Panc1 (cell line): ENCODE results near the gene PRKAA1.

Source experiments
- POLR2AphosphoS5 ChIP-seq: IDR thresholded peaks from 2 replicates; pipeline ENCODE4 v1.6.1; 2012; ENCODE audit warnings: mild to moderate bottlenecking, low read depth, low read length, moderate library complexity
- SIN3A ChIP-seq: IDR thresholded peaks from 2 replicates; pipeline ENCODE4 v1.6.1; 2012; ENCODE audit warnings: low read depth, mild to moderate bottlenecking, low read length, moderate library complexity, borderline replicate concordance; ENCODE audit not compliant: insufficient read depth
- TCF7L2 ChIP-seq: IDR thresholded peaks from 2 replicates; pipeline ENCODE4 v1.6.1; 2011; ENCODE audit warnings: mild to moderate bottlenecking, low read depth, low read length, inconsistent platforms
- TF ChIP-seq, protein P1 (sequence below): fragments of 450-650 bp; IDR thresholded peaks from 2 replicates; pipeline ENCODE4 v1.5.1; 2017; ENCODE audit warnings: mild to moderate bottlenecking
- TF ChIP-seq, protein P2 (sequence below), 2 experiments: IDR thresholded peaks; 2 replicates each; pipeline ENCODE4 v1.6.1; 2011 to 2012; ENCODE audit warnings: low read depth in 2 of 2, control low read depth in 1 of 2, low read length in 1 of 2, mild to moderate bottlenecking in 1 of 2, moderate library complexity in 1 of 2; ENCODE audit not compliant: insufficient read depth in 1 of 2

DNA sequence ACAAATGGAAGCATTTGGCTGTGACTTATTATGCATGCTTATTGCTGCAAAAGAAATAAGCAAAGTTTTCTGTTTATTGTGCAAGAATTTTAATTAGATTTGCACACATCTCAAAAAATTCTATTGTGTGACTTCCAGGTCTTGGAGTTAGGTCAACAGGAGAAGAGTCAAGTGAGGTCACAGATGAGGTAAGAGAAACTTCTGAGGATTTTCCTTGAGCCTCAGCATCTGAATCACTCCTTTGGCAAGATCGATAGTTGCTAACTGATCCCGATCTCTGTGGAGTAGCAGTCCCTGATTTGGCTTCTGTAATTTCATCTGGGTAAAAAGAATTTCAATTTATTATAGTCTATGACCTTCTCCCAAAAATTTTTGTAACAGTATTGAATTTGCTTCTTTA lies 35.5 kb downstream of the PRKAA1 start:
- TF ChIP-seq, protein P1, sequence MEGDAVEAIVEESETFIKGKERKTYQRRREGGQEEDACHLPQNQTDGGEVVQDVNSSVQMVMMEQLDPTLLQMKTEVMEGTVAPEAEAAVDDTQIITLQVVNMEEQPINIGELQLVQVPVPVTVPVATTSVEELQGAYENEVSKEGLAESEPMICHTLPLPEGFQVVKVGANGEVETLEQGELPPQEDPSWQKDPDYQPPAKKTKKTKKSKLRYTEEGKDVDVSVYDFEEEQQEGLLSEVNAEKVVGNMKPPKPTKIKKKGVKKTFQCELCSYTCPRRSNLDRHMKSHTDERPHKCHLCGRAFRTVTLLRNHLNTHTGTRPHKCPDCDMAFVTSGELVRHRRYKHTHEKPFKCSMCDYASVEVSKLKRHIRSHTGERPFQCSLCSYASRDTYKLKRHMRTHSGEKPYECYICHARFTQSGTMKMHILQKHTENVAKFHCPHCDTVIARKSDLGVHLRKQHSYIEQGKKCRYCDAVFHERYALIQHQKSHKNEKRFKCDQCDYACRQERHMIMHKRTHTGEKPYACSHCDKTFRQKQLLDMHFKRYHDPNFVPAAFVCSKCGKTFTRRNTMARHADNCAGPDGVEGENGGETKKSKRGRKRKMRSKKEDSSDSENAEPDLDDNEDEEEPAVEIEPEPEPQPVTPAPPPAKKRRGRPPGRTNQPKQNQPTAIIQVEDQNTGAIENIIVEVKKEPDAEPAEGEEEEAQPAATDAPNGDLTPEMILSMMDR, result no peak
- TF ChIP-seq TCF7L2 (no peak), POLR2AphosphoS5 (no peak), SIN3A (no peak)
- TF ChIP-seq, protein P2, sequence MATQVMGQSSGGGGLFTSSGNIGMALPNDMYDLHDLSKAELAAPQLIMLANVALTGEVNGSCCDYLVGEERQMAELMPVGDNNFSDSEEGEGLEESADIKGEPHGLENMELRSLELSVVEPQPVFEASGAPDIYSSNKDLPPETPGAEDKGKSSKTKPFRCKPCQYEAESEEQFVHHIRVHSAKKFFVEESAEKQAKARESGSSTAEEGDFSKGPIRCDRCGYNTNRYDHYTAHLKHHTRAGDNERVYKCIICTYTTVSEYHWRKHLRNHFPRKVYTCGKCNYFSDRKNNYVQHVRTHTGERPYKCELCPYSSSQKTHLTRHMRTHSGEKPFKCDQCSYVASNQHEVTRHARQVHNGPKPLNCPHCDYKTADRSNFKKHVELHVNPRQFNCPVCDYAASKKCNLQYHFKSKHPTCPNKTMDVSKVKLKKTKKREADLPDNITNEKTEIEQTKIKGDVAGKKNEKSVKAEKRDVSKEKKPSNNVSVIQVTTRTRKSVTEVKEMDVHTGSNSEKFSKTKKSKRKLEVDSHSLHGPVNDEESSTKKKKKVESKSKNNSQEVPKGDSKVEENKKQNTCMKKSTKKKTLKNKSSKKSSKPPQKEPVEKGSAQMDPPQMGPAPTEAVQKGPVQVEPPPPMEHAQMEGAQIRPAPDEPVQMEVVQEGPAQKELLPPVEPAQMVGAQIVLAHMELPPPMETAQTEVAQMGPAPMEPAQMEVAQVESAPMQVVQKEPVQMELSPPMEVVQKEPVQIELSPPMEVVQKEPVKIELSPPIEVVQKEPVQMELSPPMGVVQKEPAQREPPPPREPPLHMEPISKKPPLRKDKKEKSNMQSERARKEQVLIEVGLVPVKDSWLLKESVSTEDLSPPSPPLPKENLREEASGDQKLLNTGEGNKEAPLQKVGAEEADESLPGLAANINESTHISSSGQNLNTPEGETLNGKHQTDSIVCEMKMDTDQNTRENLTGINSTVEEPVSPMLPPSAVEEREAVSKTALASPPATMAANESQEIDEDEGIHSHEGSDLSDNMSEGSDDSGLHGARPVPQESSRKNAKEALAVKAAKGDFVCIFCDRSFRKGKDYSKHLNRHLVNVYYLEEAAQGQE (IDR thresholded peaks at IDR 0.05; ENCODE audit: insufficient read depth in 1 of 2, low read depth in 2 of 2, low read length in 1 of 2), result no peak
